Measurements from ENCODE around the gene TNFSF9. TPM values are rescaled to one million over a fixed set of nuclear protein-coding genes. Genes with fewer than 3 reads are reported as not detected.

Gene TNFSF9
- total RNA-seq, 6 donors from 2014 or later, result 6.3 to 11.6 (median 8.4) TPM

GRCh38 chr19:6532244-6532999 is 1.6 kb downstream of the TNFSF9 start:
- H3K4me1 ChIP-seq, result peaks cover 16 to 46% (median 29%) of the 10 kb centered on the region in 4 donors
- DNase-seq, result no peak
- no peaks in the 10 kb centered on the region for H3K36me3 ChIP-seq
- ATAC-seq (ENCODE audit: low FRiP score in 2 of 2), result no peak
- peak overlapping the region in 3 of 4 donors; percentile 68 to 77 (median 73) for H3K4me3 ChIP-seq
- TF ChIP-seq POLR2A (IDR thresholded peaks at IDR 0.05) (no peak), EP300 (IDR thresholded peaks at IDR 0.05) (no peak), POLR2AphosphoS5 (IDR thresholded peaks at IDR 0.05) (no peak), CTCF (IDR thresholded peaks at IDR 0.05) (no peak)
- peak overlapping the region in 1 of 4 donors; percentile 7 for H3K27ac ChIP-seq
- 57 to 59% methylated on average over 27 to 31 of the region's 31 CpGs for WGBS, 2 donors
- H3K9me3 ChIP-seq, result no peaks in the 10 kb centered on the region
- no peaks in the 10 kb centered on the region for H3K27me3 ChIP-seq

- ATAC-seq (ENCODE audit: low FRiP score in 2 of 2) (no peak), DNase-seq (no peak)
- H3K4me3 ChIP-seq, result peak overlapping the region in 3 of 4 donors; percentile 68 to 77 (median 73)
- peaks cover 16 to 46% (median 29%) of the 10 kb centered on the region in 4 donors for H3K4me1 ChIP-seq
- WGBS, 2 donors, result 66 to 69% methylated on average over 3 of the region's 3 CpGs
- TF ChIP-seq POLR2AphosphoS5 (IDR thresholded peaks at IDR 0.05) (no peak), EP300 (IDR thresholded peaks at IDR 0.05) (no peak), POLR2A (IDR thresholded peaks at IDR 0.05) (no peak), CTCF (IDR thresholded peaks at IDR 0.05) (no peak)
- H3K27me3 ChIP-seq, result no peaks in the 10 kb centered on the region
- H3K27ac ChIP-seq, result no peak overlapping the region
- H3K9me3 ChIP-seq, result no peaks in the 10 kb centered on the region
- H3K36me3 ChIP-seq, result no peaks in the 10 kb centered on the region
These were observed 2.1 kb downstream of the TNFSF9 start for GRCh38 chr19:6533000-6533328.

- ATAC-seq (ENCODE audit: low FRiP score in 2 of 2) (no peak), DNase-seq (no peak)
- peaks cover 16 to 44% (median 27%) of the 10 kb centered on the region in 4 donors for H3K4me1 ChIP-seq
- TF ChIP-seq CTCF (IDR thresholded peaks at IDR 0.05) (no peak), EP300 (IDR thresholded peaks at IDR 0.05) (no peak), POLR2A (IDR thresholded peaks at IDR 0.05) (no peak), POLR2AphosphoS5 (IDR thresholded peaks at IDR 0.05) (no peak)
- H3K27ac ChIP-seq, result no peak overlapping the region
- H3K9me3 ChIP-seq, result no peaks in the 10 kb centered on the region
- no peaks in the 10 kb centered on the region for H3K27me3 ChIP-seq
- no peak overlapping the region for H3K4me3 ChIP-seq
- no peaks in the 10 kb centered on the region for H3K36me3 ChIP-seq
- 42 to 50% methylated on average over 11 of the region's 11 CpGs for WGBS, 2 donors
These were observed 3.1 kb downstream of the TNFSF9 start for GRCh38 chr19:6533746-6534418.

- peaks cover 16 to 37% (median 24%) of the 10 kb centered on the region in 4 donors for H3K4me1 ChIP-seq
- ATAC-seq (ENCODE audit: low FRiP score in 2 of 2) (no peak), DNase-seq (peak in 1 of 2 donors; percentile 86)
- H3K27ac ChIP-seq, result no peak overlapping the region
- H3K9me3 ChIP-seq, result no peaks in the 10 kb centered on the region
- H3K36me3 ChIP-seq, result no peaks in the 10 kb centered on the region
- no peaks in the 10 kb centered on the region for H3K27me3 ChIP-seq
- 67 to 94% methylated on average over 28 to 33 of the region's 40 CpGs for WGBS, 2 donors
- TF ChIP-seq POLR2AphosphoS5 (IDR thresholded peaks at IDR 0.05), result no peak
- no peak for TF ChIP-seq POLR2A (IDR thresholded peaks at IDR 0.05)
- TF ChIP-seq CTCF (IDR thresholded peaks at IDR 0.05), result no peak
- no peak for TF ChIP-seq EP300 (IDR thresholded peaks at IDR 0.05)
- no peak overlapping the region for H3K4me3 ChIP-seq
These were observed 3.7 kb downstream of the TNFSF9 start for GRCh38 chr19:6534451-6535093.

Measured in upper lobe of left lung (tissue), 6 donors.